ENCODE data around the gene CAP2. TPM values are rescaled to one million over a fixed set of nuclear protein-coding genes. Genes with fewer than 3 reads are reported as not detected.

Gene CAP2
- total RNA-seq, 2 experiments from 2014 or later, result not detected

GRCh38 chr6:17470938-17471327 is 77.5 kb downstream of the CAP2 start:
- ChIA-PET POLR2A (no interaction called here), CTCF (no interaction called here)
- Mint-ChIP-seq H3K4me1 (ENCODE audit: low read depth) (no peaks in the 10 kb centered on the region), H3K27me3 (ENCODE audit: low read depth) (peaks cover 2% of the 10 kb centered on the region), H3K9me3 (ENCODE audit: insufficient read depth) (no peaks in the 10 kb centered on the region), H3K36me3 (ENCODE audit: low read depth) (no peaks in the 10 kb centered on the region), H3K27ac (no peak overlapping the region), H3K4me3 (no peak overlapping the region)
- ATAC-seq, result no peak
- DNase-seq, result no peak

DNA sequence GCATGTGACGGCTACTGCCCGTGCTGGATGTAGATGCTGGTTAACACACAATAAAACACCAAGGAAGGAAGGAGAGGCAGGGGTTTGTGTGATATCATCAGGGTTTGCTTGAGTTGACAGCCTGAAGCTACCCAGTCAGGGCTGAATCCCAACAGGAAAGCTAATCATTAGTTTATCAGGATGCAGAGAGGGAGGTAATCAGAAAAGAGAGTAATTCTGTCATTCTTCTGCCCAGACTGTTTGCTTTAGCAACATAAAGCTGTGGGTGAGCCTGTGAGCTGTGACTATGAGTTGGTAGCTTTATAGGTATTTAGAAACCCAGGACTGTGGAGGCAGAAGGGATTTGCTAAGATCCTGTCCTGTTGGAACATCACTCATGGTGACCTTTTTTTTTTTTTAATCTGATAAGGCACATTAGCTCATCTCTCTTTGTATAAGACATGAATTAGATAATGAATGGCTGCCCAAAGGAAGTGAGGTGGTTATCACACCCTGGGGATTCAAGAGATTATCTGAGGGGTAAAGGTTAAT is 79.3 kb downstream of the CAP2 start:
- Mint-ChIP-seq H3K4me1 (ENCODE audit: low read depth) (no peaks in the 10 kb centered on the region), H3K9me3 (ENCODE audit: insufficient read depth) (no peaks in the 10 kb centered on the region), H3K27me3 (ENCODE audit: low read depth) (peaks cover 2% of the 10 kb centered on the region), H3K36me3 (ENCODE audit: low read depth) (no peaks in the 10 kb centered on the region), H3K4me3 (no peak overlapping the region), H3K27ac (no peak overlapping the region)
- DNase-seq (no peak), ATAC-seq (no peak)
- POLR2A ChIA-PET, result no interaction called here
- CTCF ChIA-PET, result interaction anchor here (1.1 kb wide), 1 partner anchor 14 kb away, joined by 3 read pairs; no protein-coding TSS in a partner anchor

DNA sequence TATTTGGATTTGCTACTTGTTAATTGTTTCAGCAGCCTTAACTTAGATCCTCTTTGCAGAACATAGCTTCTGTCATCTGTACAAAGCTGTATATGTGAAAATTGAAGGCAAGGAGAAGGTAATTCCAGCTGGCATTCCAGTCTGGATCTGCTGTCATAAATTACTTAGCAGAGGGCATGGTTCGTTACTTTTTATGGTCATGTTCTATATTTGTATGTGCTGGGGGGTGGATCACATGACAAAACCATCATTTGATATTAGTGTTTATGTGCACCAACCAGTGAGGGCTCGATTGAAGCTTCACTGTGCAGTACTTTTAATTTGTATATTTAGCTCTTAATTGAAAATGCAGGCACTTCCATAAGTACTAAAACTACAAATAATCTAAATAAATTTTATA is 80.2 kb downstream of the CAP2 start:
- POLR2A ChIA-PET, result no interaction called here
- Mint-ChIP-seq H3K9me3 (ENCODE audit: insufficient read depth) (no peaks in the 10 kb centered on the region), H3K27me3 (ENCODE audit: low read depth) (peaks cover 2% of the 10 kb centered on the region), H3K4me1 (ENCODE audit: low read depth) (no peaks in the 10 kb centered on the region), H3K27ac (no peak overlapping the region), H3K4me3 (no peak overlapping the region), H3K36me3 (ENCODE audit: low read depth) (no peaks in the 10 kb centered on the region)
- DNase-seq, result no peak
- CTCF ChIA-PET, result no interaction called here
- ATAC-seq, result no peak

- Mint-ChIP-seq H3K27ac (no peak overlapping the region), H3K9me3 (ENCODE audit: insufficient read depth) (no peaks in the 10 kb centered on the region), H3K36me3 (ENCODE audit: low read depth) (no peaks in the 10 kb centered on the region), H3K27me3 (ENCODE audit: low read depth) (peaks cover 2% of the 10 kb centered on the region), H3K4me3 (no peak overlapping the region), H3K4me1 (ENCODE audit: low read depth) (no peaks in the 10 kb centered on the region)
- ChIA-PET POLR2A (no interaction called here), CTCF (no interaction called here)
- DNase-seq (no peak), ATAC-seq (no peak)
Observed at GRCh38 chr6:17474289-17474688, 80.9 kb downstream of the CAP2 start.

- ATAC-seq (no peak), DNase-seq (no peak)
- peaks cover 2% of the 10 kb centered on the region for H3K27me3 Mint-ChIP-seq (ENCODE audit: low read depth)
- ChIA-PET CTCF (no interaction called here), POLR2A (no interaction called here)
- no peaks in the 10 kb centered on the region for H3K4me1 Mint-ChIP-seq (ENCODE audit: low read depth)
- no peaks in the 10 kb centered on the region for H3K36me3 Mint-ChIP-seq (ENCODE audit: low read depth)
- no peaks in the 10 kb centered on the region for H3K9me3 Mint-ChIP-seq (ENCODE audit: insufficient read depth)
- H3K4me3 Mint-ChIP-seq, result no peak overlapping the region
- H3K27ac Mint-ChIP-seq, result no peak overlapping the region
Observed at GRCh38 chr6:17475606-17476244, 82.3 kb downstream of the CAP2 start.

- no peak overlapping the region for H3K27ac Mint-ChIP-seq
- H3K4me3 Mint-ChIP-seq, result no peak overlapping the region
- peaks cover 2% of the 10 kb centered on the region for H3K27me3 Mint-ChIP-seq (ENCODE audit: low read depth)
- no peaks in the 10 kb centered on the region for H3K36me3 Mint-ChIP-seq (ENCODE audit: low read depth)
- no peaks in the 10 kb centered on the region for H3K9me3 Mint-ChIP-seq (ENCODE audit: insufficient read depth)
- H3K4me1 Mint-ChIP-seq (ENCODE audit: low read depth), result no peaks in the 10 kb centered on the region
- CTCF ChIA-PET, result no interaction called here
- DNase-seq (no peak), ATAC-seq (no peak)
- POLR2A ChIA-PET, result no interaction called here
Observed at GRCh38 chr6:17476511-17476910, 83.1 kb downstream of the CAP2 start.

GRCh38 chr6:17477356-17477755 is 84.0 kb downstream of the CAP2 start:
- no peak overlapping the region for H3K4me3 Mint-ChIP-seq
- POLR2A ChIA-PET, result no interaction called here
- peaks cover 2% of the 10 kb centered on the region for H3K27me3 Mint-ChIP-seq (ENCODE audit: low read depth)
- no peaks in the 10 kb centered on the region for H3K36me3 Mint-ChIP-seq (ENCODE audit: low read depth)
- H3K9me3 Mint-ChIP-seq (ENCODE audit: insufficient read depth), result no peaks in the 10 kb centered on the region
- H3K4me1 Mint-ChIP-seq (ENCODE audit: low read depth), result no peaks in the 10 kb centered on the region
- DNase-seq, result no peak
- no peak for ATAC-seq
- CTCF ChIA-PET, result no interaction called here
- no peak overlapping the region for H3K27ac Mint-ChIP-seq

GRCh38 chr6:17478223-17478907 is 85.0 kb downstream of the CAP2 start:
- Mint-ChIP-seq H3K27me3 (ENCODE audit: low read depth) (peaks cover 2% of the 10 kb centered on the region), H3K4me3 (no peak overlapping the region), H3K27ac (no peak overlapping the region), H3K4me1 (ENCODE audit: low read depth) (no peaks in the 10 kb centered on the region), H3K36me3 (ENCODE audit: low read depth) (no peaks in the 10 kb centered on the region), H3K9me3 (ENCODE audit: insufficient read depth) (no peaks in the 10 kb centered on the region)
- CTCF ChIA-PET, result no interaction called here
- DNase-seq (no peak), ATAC-seq (no peak)
- POLR2A ChIA-PET, result no interaction called here

DNA sequence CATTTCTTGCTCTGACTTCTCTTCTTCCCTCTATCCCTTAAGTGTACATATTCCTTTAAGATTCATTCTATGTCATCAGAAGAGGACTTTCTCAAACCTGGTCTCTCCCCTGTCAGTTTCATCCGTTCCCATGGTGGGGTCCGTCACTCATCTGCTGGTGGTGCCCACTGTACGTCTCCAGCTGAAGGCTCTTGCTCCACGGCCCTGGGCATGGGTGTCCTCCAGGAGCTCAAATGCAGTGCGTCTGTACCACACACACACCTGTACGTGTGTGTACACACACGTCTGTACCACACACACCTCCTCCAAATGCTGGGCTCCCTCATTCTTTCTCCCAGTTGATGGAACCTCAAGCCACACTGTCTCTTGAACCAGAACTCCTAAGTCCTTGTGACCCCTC is 85.6 kb downstream of the CAP2 start:
- no peaks in the 10 kb centered on the region for H3K36me3 Mint-ChIP-seq (ENCODE audit: low read depth)
- ChIA-PET POLR2A (no interaction called here), CTCF (no interaction called here)
- H3K4me3 Mint-ChIP-seq, result no peak overlapping the region
- DNase-seq, result no peak
- no peaks in the 10 kb centered on the region for H3K9me3 Mint-ChIP-seq (ENCODE audit: insufficient read depth)
- no peak overlapping the region for H3K27ac Mint-ChIP-seq
- H3K27me3 Mint-ChIP-seq (ENCODE audit: low read depth), result no peaks in the 10 kb centered on the region
- ATAC-seq, result no peak
- no peaks in the 10 kb centered on the region for H3K4me1 Mint-ChIP-seq (ENCODE audit: low read depth)

- ATAC-seq (no peak), DNase-seq (no peak)
- Mint-ChIP-seq H3K4me3 (no peak overlapping the region), H3K36me3 (ENCODE audit: low read depth) (no peaks in the 10 kb centered on the region), H3K4me1 (ENCODE audit: low read depth) (no peaks in the 10 kb centered on the region), H3K9me3 (ENCODE audit: insufficient read depth) (no peaks in the 10 kb centered on the region), H3K27me3 (ENCODE audit: low read depth) (no peaks in the 10 kb centered on the region), H3K27ac (no peak overlapping the region)
- POLR2A ChIA-PET, result no interaction called here
- CTCF ChIA-PET, result no interaction called here
Observed at GRCh38 chr6:17480476-17480875, 87.1 kb downstream of the CAP2 start.

DNA sequence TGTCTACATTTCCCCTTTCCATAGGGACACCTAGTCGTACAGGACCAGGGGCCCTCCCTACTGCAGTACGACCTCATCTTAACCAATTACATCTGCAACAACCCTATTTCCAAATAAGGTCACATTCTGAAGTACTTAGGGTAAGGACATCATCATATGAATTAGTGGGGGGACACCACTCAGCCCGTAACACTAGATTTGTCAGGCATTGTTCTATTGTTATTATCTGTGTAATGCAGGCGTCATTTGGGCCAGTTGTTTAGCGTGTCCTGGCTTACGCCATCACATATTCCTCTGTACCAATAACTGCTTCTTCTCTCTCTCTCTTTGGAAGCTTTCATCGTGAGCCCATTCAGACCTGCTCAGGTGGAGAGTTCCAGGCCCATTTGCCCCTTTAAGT is 89.3 kb downstream of the CAP2 start:
- H3K9me3 Mint-ChIP-seq (ENCODE audit: insufficient read depth), result no peaks in the 10 kb centered on the region
- CTCF ChIA-PET, result no interaction called here
- H3K36me3 Mint-ChIP-seq (ENCODE audit: low read depth), result no peaks in the 10 kb centered on the region
- ATAC-seq, result no peak
- no peak for DNase-seq
- H3K4me1 Mint-ChIP-seq (ENCODE audit: low read depth), result no peaks in the 10 kb centered on the region
- POLR2A ChIA-PET, result no interaction called here
- H3K27ac Mint-ChIP-seq, result no peak overlapping the region
- no peaks in the 10 kb centered on the region for H3K27me3 Mint-ChIP-seq (ENCODE audit: low read depth)
- no peak overlapping the region for H3K4me3 Mint-ChIP-seq

- ChIA-PET POLR2A (no interaction called here), CTCF (no interaction called here)
- H3K27ac Mint-ChIP-seq, result no peak overlapping the region
Observed at GRCh38 chr6:17483391-17484016, 90.1 kb downstream of the CAP2 start.

More at GRCh38 chr6:17483391-17484016, 90.1 kb downstream of the CAP2 start:
- Mint-ChIP-seq H3K4me3 (no peak overlapping the region), H3K36me3 (ENCODE audit: low read depth) (no peaks in the 10 kb centered on the region), H3K9me3 (ENCODE audit: insufficient read depth) (no peaks in the 10 kb centered on the region), H3K4me1 (ENCODE audit: low read depth) (no peaks in the 10 kb centered on the region), H3K27me3 (ENCODE audit: low read depth) (no peaks in the 10 kb centered on the region)
- DNase-seq (no peak), ATAC-seq (no peak)

All from activated CD8-positive, alpha-beta T cell treated with anti-CD3 and anti-CD28 coated beads, Interleukin-2, amount 10 ng/mL, durations not matched to agents 7 days and 5 days (primary cell).